ENCODE data around the gene CCL8.

DNA sequence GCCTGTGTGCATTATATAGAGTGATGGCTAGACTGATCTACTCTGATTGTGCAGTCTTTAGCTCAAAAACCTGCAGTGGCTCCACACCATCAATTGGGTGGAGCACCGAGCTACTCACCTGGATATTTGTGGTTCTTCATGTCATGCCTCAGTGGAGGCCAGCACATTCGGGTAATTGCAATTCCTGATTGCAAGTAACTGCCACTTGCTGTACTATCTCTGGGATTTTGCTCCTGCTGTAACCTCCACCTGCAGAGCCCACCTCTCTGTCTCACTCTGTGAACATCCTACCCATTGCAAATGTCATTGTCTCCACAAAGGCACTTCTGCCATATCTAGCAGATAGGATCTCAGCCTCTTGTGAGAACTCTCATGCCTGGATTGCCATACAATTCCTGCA, 45.5 kb downstream of the CCL8 start:
- no peak for TF ChIP-seq EZH2phosphoT487 (IDR thresholded peaks at IDR 0.05; ENCODE audit: borderline replicate concordance)
- TF ChIP-seq, protein P1, sequence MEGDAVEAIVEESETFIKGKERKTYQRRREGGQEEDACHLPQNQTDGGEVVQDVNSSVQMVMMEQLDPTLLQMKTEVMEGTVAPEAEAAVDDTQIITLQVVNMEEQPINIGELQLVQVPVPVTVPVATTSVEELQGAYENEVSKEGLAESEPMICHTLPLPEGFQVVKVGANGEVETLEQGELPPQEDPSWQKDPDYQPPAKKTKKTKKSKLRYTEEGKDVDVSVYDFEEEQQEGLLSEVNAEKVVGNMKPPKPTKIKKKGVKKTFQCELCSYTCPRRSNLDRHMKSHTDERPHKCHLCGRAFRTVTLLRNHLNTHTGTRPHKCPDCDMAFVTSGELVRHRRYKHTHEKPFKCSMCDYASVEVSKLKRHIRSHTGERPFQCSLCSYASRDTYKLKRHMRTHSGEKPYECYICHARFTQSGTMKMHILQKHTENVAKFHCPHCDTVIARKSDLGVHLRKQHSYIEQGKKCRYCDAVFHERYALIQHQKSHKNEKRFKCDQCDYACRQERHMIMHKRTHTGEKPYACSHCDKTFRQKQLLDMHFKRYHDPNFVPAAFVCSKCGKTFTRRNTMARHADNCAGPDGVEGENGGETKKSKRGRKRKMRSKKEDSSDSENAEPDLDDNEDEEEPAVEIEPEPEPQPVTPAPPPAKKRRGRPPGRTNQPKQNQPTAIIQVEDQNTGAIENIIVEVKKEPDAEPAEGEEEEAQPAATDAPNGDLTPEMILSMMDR (conservative IDR thresholded peaks at IDR 0.05; ENCODE audit: low read length): no peak

All from Loucy (cell line).